Measurements from ENCODE around the gene DALRD3. TPM values are rescaled to one million over a fixed set of nuclear protein-coding genes. Genes with fewer than 3 reads are reported as not detected.

DALRD3 gene
- total RNA-seq, 1 donor from 2014 or later = 18.5 TPM

- Mint-ChIP-seq H3K4me1 (ENCODE audit: low read depth, unreplicated experiment) (peaks cover 31% of the 10 kb centered on the region), H3K9me3 (ENCODE audit: unreplicated experiment) (peaks cover 2% of the 10 kb centered on the region), H3K4me3 (ENCODE audit: unreplicated experiment) (peak overlapping the region; percentile 90), H3K27me3 (ENCODE audit: low read depth, unreplicated experiment) (no peaks in the 10 kb centered on the region), H3K27ac (ENCODE audit: unreplicated experiment) (peak overlapping the region; percentile 91), H3K36me3 (ENCODE audit: low read depth, unreplicated experiment) (peaks cover 31% of the 10 kb centered on the region)
- peak overlapping the region; percentile 92 for H3K4me2 ChIP-seq (ENCODE audit: low read length)
- H4K20me1 ChIP-seq (ENCODE audit: insufficient read depth, low read length) = peaks cover 56% of the 10 kb centered on the region
- H3K27ac ChIP-seq (ENCODE audit: low read depth, low read length) = no peak overlapping the region
- no peak for FAIRE-seq
- peak overlapping the region; percentile 91 for H3K9ac ChIP-seq (ENCODE audit: low read length)
- H3K4me1 ChIP-seq (ENCODE audit: insufficient read depth, low read length) = peaks cover 19% of the 10 kb centered on the region
- H3K79me2 ChIP-seq (ENCODE audit: insufficient read depth, low read length) = peaks cover 59% of the 10 kb centered on the region
- no peaks in the 10 kb centered on the region for H3K27me3 ChIP-seq (ENCODE audit: insufficient read depth, low read length)
- H3K36me3 ChIP-seq (ENCODE audit: insufficient read depth, low read length) = peaks cover 59% of the 10 kb centered on the region
- TF ChIP-seq EZH2 (IDR thresholded peaks at IDR 0.05; ENCODE audit: insufficient read depth, low read length) (no peak), CTCF (IDR thresholded peaks at IDR 0.05; ENCODE audit: insufficient read depth, low read depth, low read length) (no peak)
- peak overlapping the region; percentile 72 for H3K4me3 ChIP-seq (ENCODE audit: insufficient read depth, low read depth, low read length)
- no peak for DNase-seq (ENCODE audit: low read depth)
- H2AFZ ChIP-seq (ENCODE audit: low read depth, low read length) = no peak overlapping the region
- no peaks in the 10 kb centered on the region for H3K9me3 ChIP-seq (ENCODE audit: insufficient read depth, low read depth, low read length)
Observed at GRCh38 chr3:49028298-49028672, 9.9 kb upstream of the DALRD3 start.

GRCh38 chr3:49027634-49028033 lies 9.3 kb upstream of the DALRD3 start:
- H3K36me3 Mint-ChIP-seq (ENCODE audit: low read depth, unreplicated experiment) = peaks cover 31% of the 10 kb centered on the region
- DNase-seq (ENCODE audit: low read depth) = no peak
- H3K27ac Mint-ChIP-seq (ENCODE audit: unreplicated experiment) = peak overlapping the region; percentile 50
- no peaks in the 10 kb centered on the region for H3K9me3 ChIP-seq (ENCODE audit: insufficient read depth, low read depth, low read length)
- H3K27ac ChIP-seq (ENCODE audit: low read depth, low read length) = no peak overlapping the region
- no peaks in the 10 kb centered on the region for H3K27me3 ChIP-seq (ENCODE audit: insufficient read depth, low read length)
- H3K4me1 Mint-ChIP-seq (ENCODE audit: low read depth, unreplicated experiment) = peaks cover 30% of the 10 kb centered on the region
- no peak for FAIRE-seq
- no peak overlapping the region for H3K9ac ChIP-seq (ENCODE audit: low read length)
- H3K79me2 ChIP-seq (ENCODE audit: insufficient read depth, low read length) = peaks cover 65% of the 10 kb centered on the region
- H3K36me3 ChIP-seq (ENCODE audit: insufficient read depth, low read length) = peaks cover 54% of the 10 kb centered on the region
- peaks cover 22% of the 10 kb centered on the region for H3K4me1 ChIP-seq (ENCODE audit: insufficient read depth, low read length)
- no peak for TF ChIP-seq EZH2 (IDR thresholded peaks at IDR 0.05; ENCODE audit: insufficient read depth, low read length)
- TF ChIP-seq CTCF (IDR thresholded peaks at IDR 0.05; ENCODE audit: insufficient read depth, low read depth, low read length) = no peak
- H2AFZ ChIP-seq (ENCODE audit: low read depth, low read length) = no peak overlapping the region
- no peaks in the 10 kb centered on the region for H3K27me3 Mint-ChIP-seq (ENCODE audit: low read depth, unreplicated experiment)
- peak overlapping the region; percentile 90 for H3K4me3 Mint-ChIP-seq (ENCODE audit: unreplicated experiment)
- peak overlapping the region; percentile 92 for H3K4me2 ChIP-seq (ENCODE audit: low read length)
- H3K9me3 Mint-ChIP-seq (ENCODE audit: unreplicated experiment) = peaks cover 2% of the 10 kb centered on the region
- H3K4me3 ChIP-seq (ENCODE audit: insufficient read depth, low read depth, low read length) = no peak overlapping the region
- peaks cover 58% of the 10 kb centered on the region for H4K20me1 ChIP-seq (ENCODE audit: insufficient read depth, low read length)

GRCh38 chr3:49026536-49026935 lies 8.2 kb upstream of the DALRD3 start:
- Mint-ChIP-seq H3K36me3 (ENCODE audit: low read depth, unreplicated experiment) (peaks cover 23% of the 10 kb centered on the region), H3K27me3 (ENCODE audit: low read depth, unreplicated experiment) (no peaks in the 10 kb centered on the region), H3K9me3 (ENCODE audit: unreplicated experiment) (peaks cover 2% of the 10 kb centered on the region), H3K4me1 (ENCODE audit: low read depth, unreplicated experiment) (peaks cover 22% of the 10 kb centered on the region), H3K27ac (ENCODE audit: unreplicated experiment) (peak overlapping the region; percentile 34), H3K4me3 (ENCODE audit: unreplicated experiment) (peak overlapping the region; percentile 74)
- no peaks in the 10 kb centered on the region for H3K9me3 ChIP-seq (ENCODE audit: insufficient read depth, low read depth, low read length)
- peak overlapping the region; percentile 92 for H3K4me2 ChIP-seq (ENCODE audit: low read length)
- H3K27me3 ChIP-seq (ENCODE audit: insufficient read depth, low read length) = no peaks in the 10 kb centered on the region
- FAIRE-seq (no peak), DNase-seq (ENCODE audit: low read depth) (no peak)
- TF ChIP-seq EZH2 (IDR thresholded peaks at IDR 0.05; ENCODE audit: insufficient read depth, low read length) (no peak), CTCF (IDR thresholded peaks at IDR 0.05; ENCODE audit: insufficient read depth, low read depth, low read length) (no peak)
- no peak overlapping the region for H3K4me3 ChIP-seq (ENCODE audit: insufficient read depth, low read depth, low read length)
- peaks cover 61% of the 10 kb centered on the region for H4K20me1 ChIP-seq (ENCODE audit: insufficient read depth, low read length)
- no peak overlapping the region for H3K9ac ChIP-seq (ENCODE audit: low read length)
- H2AFZ ChIP-seq (ENCODE audit: low read depth, low read length) = no peak overlapping the region
- H3K4me1 ChIP-seq (ENCODE audit: insufficient read depth, low read length) = peaks cover 22% of the 10 kb centered on the region
- peaks cover 43% of the 10 kb centered on the region for H3K36me3 ChIP-seq (ENCODE audit: insufficient read depth, low read length)
- H3K27ac ChIP-seq (ENCODE audit: low read depth, low read length) = no peak overlapping the region
- H3K79me2 ChIP-seq (ENCODE audit: insufficient read depth, low read length) = peaks cover 71% of the 10 kb centered on the region

Measured in astrocyte (in vitro differentiated cells and primary cell).